Vagina (tissue), 2 donors: Measurements from ENCODE around the gene UBASH3B. TPM values are rescaled to one million over a fixed set of nuclear protein-coding genes. Genes with fewer than 3 reads are reported as not detected.

Source experiments
- DNase-seq, 2 donors: peaks; one replicate each; pipeline ENCODE4 v3.0.0-alpha.2; 2017; ENCODE audit errors: extremely low spot score in 2 of 2
- H3K27ac ChIP-seq: fragments of 200-600 bp; sonication (generic); one replicate; pipeline ENCODE4 v1.5.1; 2019
- H3K27me3 ChIP-seq: fragments of 200-600 bp; sonication (generic); one replicate; pipeline ENCODE4 v1.5.1; 2019
- H3K36me3 ChIP-seq, 2 donors: fragments of 200-600 bp; sonication (generic); one replicate each; pipeline ENCODE4 v1.5.1; 2017 to 2019
- H3K4me1 ChIP-seq: fragments of 200-600 bp; sonication (generic); one replicate; pipeline ENCODE4 v1.5.1; 2019
- H3K4me3 ChIP-seq, 2 donors: fragments of 200-600 bp; sonication (generic); 1 replicate in 1 of 2; 2 replicates in 1 of 2; pipeline ENCODE4 v1.5.1; 2016 to 2019
- H3K9me3 ChIP-seq: fragments of 200-600 bp; sonication (generic); one replicate; pipeline ENCODE4 v1.5.1; 2019
- POLR2A ChIP-seq, 2 donors: fragments of 450-650 bp; IDR thresholded peaks; one replicate each; pipeline ENCODE4 v1.6.1; 2017; ENCODE audit warnings: antibody characterized with exemption in 2 of 2, mild to moderate bottlenecking in 2 of 2, moderate library complexity in 2 of 2
- POLR2AphosphoS5 ChIP-seq, 2 donors: sonication (generic); formaldehyde crosslinking; IDR thresholded peaks; one replicate each; pipeline ENCODE4 v1.9.0; 2017; ENCODE audit warnings: antibody characterized with exemption in 2 of 2, mild to moderate bottlenecking in 2 of 2, low read depth in 1 of 2; ENCODE audit not compliant: insufficient read depth in 1 of 2
- intact Hi-C: fragments of 100-400 bp; cut with DNase I; formaldehyde crosslinking; loops from one replicate; pipeline ENCODE4 v1.15.1; 2023
- total RNA-seq: library from RNA; depleted of rRNA; stranded (reverse); fragments of >200 nt; gene quantifications from one replicate; pipeline ENCODE4 v1.2.3, GENCODE V29; 2016
- TF ChIP-seq, protein P1 (sequence below), 3 experiments: fragments of 450-650 bp in 2 of 3; fragments of 200-600 bp in 1 of 3; sonication (generic) in 1 of 3; IDR thresholded peaks; one replicate each; pipeline ENCODE4 v1.5.1; 2017 to 2019; ENCODE audit warnings: antibody characterized with exemption in 3 of 3, mild to moderate bottlenecking in 2 of 3, moderate library complexity in 2 of 3

UBASH3B gene
- total RNA-seq, 1 donor from 2014 or later: 2.2 TPM

DNA sequence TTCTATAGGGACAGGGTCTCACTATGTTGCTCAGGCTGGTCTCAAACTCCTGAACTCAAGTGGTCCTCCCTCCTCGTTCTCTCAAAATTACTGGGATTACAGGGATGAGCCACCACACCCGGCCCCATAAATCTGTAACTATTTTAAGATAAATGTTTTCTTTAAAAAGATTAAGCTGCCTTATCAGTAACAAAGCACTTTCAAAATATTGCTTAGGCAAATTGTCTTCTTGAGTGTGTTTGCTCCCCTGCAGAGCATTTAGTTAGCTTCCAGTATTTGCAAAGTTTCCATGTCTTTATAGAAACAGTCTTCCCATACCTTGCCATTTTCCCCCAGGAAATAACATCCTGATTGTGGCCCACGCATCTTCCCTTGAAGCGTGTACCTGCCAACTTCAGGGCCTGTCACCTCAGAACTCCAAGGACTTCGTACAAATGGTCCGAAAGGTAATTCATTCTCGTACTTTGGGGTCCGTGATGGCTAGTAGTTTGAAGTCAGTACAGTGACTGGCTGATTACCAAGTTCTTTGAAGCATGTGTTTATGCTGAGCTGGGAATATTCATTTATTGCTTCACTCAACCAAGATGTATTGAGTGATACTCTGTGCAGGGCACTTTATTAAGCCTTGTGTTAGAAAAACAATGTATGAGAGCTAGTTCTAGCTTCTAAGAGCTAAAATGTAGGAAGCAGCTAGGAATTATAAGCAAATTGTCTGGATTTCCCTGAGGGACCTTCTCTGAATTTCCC, 152.4 kb downstream of the UBASH3B start:
- Histone ChIP-seq H3K9me3 (no peaks in the 10 kb centered on the region), H3K27me3 (no peaks in the 10 kb centered on the region), H3K4me1 (peaks cover 22% of the 10 kb centered on the region), H3K27ac (peak overlapping the region; percentile 57), H3K36me3 (no peaks in the 10 kb centered on the region), H3K4me3 (no peak overlapping the region)
- DNase-seq: no peak
- TF ChIP-seq POLR2A (IDR thresholded peaks at IDR 0.05): no peak
- no peak for TF ChIP-seq POLR2AphosphoS5 (IDR thresholded peaks at IDR 0.05; ENCODE audit: insufficient read depth in 1 of 2, low read depth in 1 of 2)
- TF ChIP-seq, protein P1, sequence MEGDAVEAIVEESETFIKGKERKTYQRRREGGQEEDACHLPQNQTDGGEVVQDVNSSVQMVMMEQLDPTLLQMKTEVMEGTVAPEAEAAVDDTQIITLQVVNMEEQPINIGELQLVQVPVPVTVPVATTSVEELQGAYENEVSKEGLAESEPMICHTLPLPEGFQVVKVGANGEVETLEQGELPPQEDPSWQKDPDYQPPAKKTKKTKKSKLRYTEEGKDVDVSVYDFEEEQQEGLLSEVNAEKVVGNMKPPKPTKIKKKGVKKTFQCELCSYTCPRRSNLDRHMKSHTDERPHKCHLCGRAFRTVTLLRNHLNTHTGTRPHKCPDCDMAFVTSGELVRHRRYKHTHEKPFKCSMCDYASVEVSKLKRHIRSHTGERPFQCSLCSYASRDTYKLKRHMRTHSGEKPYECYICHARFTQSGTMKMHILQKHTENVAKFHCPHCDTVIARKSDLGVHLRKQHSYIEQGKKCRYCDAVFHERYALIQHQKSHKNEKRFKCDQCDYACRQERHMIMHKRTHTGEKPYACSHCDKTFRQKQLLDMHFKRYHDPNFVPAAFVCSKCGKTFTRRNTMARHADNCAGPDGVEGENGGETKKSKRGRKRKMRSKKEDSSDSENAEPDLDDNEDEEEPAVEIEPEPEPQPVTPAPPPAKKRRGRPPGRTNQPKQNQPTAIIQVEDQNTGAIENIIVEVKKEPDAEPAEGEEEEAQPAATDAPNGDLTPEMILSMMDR (IDR thresholded peaks at IDR 0.05): no peak
- intact Hi-C loops: no loop called here

DNA sequence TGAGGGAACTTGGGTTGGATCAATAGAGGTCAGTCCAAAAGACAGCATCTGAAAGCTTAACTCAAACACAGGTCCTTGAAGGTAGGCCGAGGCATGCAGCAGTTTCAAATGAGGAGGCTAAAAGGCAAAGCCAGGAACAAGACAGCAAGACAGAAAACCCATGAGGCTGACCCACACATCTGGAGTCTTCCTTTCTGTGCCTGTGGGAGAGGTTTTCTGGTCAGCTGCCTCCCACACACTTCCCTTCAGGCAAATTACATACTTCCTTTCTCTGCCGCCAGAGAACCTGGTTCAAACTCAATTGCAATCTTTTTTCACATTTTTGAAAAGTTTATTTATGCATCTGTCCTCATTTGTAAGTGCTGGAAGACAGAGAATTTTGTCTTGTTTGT, 153.0 kb downstream of the UBASH3B start:
- Histone ChIP-seq H3K4me3 (no peak overlapping the region), H3K36me3 (no peaks in the 10 kb centered on the region), H3K4me1 (peaks cover 16% of the 10 kb centered on the region), H3K27me3 (no peaks in the 10 kb centered on the region), H3K27ac (peak overlapping the region; percentile 57), H3K9me3 (no peaks in the 10 kb centered on the region)
- intact Hi-C loops: no loop called here
- TF ChIP-seq, protein P1 (IDR thresholded peaks at IDR 0.05): peak in 1 of 3 experiments; percentile 13
- no peak for TF ChIP-seq POLR2A (IDR thresholded peaks at IDR 0.05)
- DNase-seq: no peak

DNA sequence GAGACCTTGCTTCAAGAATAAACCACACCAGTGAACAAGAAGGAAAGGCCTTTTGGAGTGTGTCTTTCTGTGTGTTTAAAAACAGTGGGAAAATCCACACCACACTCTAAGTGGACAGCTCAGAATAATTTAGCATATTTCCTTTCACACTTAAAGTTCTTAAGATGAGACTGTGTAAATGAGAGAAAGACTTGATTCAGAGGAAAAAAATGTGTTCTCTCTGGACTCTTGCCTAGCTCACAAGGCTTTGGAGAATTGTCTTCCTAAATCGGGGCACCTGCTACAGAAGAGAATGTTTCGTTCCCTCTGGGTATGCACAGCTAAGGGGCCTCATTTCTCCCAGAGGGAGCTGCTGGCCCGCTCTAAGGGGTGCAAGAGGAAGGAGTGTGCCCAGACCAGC, 154.3 kb downstream of the UBASH3B start:
- Histone ChIP-seq H3K4me1 (peaks cover 12% of the 10 kb centered on the region), H3K4me3 (no peak overlapping the region), H3K36me3 (no peaks in the 10 kb centered on the region), H3K9me3 (no peaks in the 10 kb centered on the region), H3K27ac (no peak overlapping the region), H3K27me3 (no peaks in the 10 kb centered on the region)
- intact Hi-C loops: no loop called here
- DNase-seq: no peak
- TF ChIP-seq POLR2AphosphoS5 (IDR thresholded peaks at IDR 0.05; ENCODE audit: insufficient read depth in 1 of 2, low read depth in 1 of 2) (no peak), POLR2A (IDR thresholded peaks at IDR 0.05) (no peak)
- TF ChIP-seq, protein P1 (IDR thresholded peaks at IDR 0.05): no peak

DNA sequence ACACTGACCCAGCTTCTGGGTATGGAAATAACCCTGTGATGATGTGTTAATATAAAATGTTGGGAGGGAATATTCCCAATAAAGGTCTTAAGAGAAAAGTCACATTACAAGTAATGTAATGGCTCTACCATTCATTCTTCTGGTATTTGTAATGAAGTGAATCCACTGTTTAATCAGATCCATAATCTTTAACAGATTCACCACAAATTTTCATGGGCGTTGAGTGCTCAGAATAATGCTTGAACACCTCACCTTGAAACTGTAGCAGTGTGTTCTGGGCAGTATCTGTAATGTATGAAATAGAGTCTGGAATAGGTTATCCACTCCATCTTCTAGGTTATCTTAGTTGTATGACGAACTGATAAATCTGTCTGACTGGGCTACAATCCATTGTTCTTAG, 156.2 kb downstream of the UBASH3B start:
- no peaks in the 10 kb centered on the region for H3K27me3 ChIP-seq
- no peaks in the 10 kb centered on the region for H3K36me3 ChIP-seq
- H3K27ac ChIP-seq: no peak overlapping the region
- TF ChIP-seq, protein P1 (IDR thresholded peaks at IDR 0.05): no peak
- TF ChIP-seq POLR2AphosphoS5 (IDR thresholded peaks at IDR 0.05; ENCODE audit: insufficient read depth in 1 of 2, low read depth in 1 of 2) (no peak), POLR2A (IDR thresholded peaks at IDR 0.05) (no peak)
- H3K4me1 ChIP-seq: peaks cover 12% of the 10 kb centered on the region
- intact Hi-C loops: no loop called here
- H3K9me3 ChIP-seq: no peaks in the 10 kb centered on the region
- no peak for DNase-seq
- no peak overlapping the region for H3K4me3 ChIP-seq

DNA sequence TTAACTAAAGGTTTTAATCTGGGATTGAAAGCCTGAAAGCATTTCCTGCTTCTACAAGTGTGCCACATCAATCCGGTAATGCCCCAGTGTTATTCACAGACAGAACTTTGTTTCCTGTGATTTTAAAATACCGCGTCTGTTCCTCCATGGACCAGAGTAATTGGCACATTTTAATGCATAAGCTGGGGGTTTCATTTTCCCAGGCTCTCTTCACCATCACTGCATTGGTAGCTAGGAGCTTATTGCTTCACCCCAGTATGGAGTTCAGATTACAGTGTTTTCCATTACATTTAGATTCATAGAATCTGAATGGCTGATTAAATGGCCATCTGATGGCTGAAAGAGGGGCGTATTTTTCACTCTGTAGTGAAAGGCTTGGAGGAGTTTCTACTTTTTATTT, 157.1 kb downstream of the UBASH3B start:
- Histone ChIP-seq H3K36me3 (no peaks in the 10 kb centered on the region), H3K9me3 (no peaks in the 10 kb centered on the region), H3K27me3 (no peaks in the 10 kb centered on the region), H3K27ac (no peak overlapping the region), H3K4me1 (peaks cover 20% of the 10 kb centered on the region), H3K4me3 (no peak overlapping the region)
- DNase-seq: no peak
- TF ChIP-seq, protein P1 (IDR thresholded peaks at IDR 0.05): no peak
- no peak for TF ChIP-seq POLR2AphosphoS5 (IDR thresholded peaks at IDR 0.05; ENCODE audit: insufficient read depth in 1 of 2, low read depth in 1 of 2)
- TF ChIP-seq POLR2A (IDR thresholded peaks at IDR 0.05): no peak
- intact Hi-C loops: no loop called here
